GM21737 (cell line): ENCODE measurements around the gene MRPL40.

Source experiments
- ATAC-seq: cut with Tn5 transposase; IDR thresholded peaks from one replicate; pipeline ENCODE4 v1.9.1; 2021; ENCODE audit warnings: mild to moderate bottlenecking, moderate library complexity; ENCODE audit not compliant: unreplicated experiment

MRPL40 gene

GRCh38 chr22:19480173-19480568, 47.8 kb downstream of the MRPL40 start:
- ATAC-seq = no peak

- no peak for ATAC-seq
Measured at GRCh38 chr22:19480789-19481188, 48.4 kb downstream of the MRPL40 start.

GRCh38 chr22:19482297-19482696, 50.0 kb downstream of the MRPL40 start:
- ATAC-seq = no peak

DNA sequence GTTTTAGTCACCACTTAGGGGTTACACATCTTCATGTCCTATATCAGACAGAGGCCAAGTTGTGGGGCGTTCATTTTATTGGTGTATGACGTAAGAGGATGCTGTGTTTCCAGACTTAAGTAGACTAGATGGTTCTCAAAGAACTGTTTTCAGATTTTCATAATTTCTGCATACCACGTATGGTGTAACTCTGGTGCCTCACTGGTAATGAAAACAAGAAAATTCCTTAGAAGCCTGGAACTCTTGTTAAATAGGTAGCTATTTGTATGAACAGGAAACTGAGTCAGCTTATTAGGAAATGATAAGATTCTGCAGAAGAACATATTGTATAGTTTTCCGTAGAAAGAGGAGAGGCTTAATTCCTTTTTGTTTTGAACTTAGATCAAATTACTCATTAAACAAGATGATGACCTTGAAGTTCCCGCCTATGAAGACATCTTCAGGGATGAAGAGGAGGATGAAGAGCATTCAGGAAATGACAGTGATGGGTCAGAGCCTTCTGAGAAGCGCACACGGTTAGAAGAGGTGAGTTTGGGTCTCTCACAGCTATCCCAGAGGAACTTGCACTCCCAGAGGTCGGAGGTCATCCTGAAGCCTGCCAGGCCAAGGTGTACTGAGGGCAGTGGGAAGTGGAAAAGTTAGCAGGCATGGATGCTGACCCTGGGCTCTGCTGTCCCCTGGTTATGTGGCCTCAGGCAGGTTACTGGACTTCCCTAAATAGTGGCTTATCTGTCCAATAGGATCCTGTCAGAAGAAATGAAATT, 51.3 kb downstream of the MRPL40 start:
- no peak for ATAC-seq
